T-helper 1 cell treated with Interleukin-12 subunit alpha and Interleukin-12 subunit beta and Interleukin-4 antibody, amounts not matched to agents 30 ng/mL and 1 ng/mL, for 36 hours (primary cell): ENCODE results near the gene INTS2. TPM values are rescaled to one million over a fixed set of nuclear protein-coding genes. Genes with fewer than 3 reads are reported as not detected.
"Not testable (repeated sequence)": the region's sequence is repeated elsewhere in the genome, so short reads cannot be mapped to it uniquely, and the experiment has no call there.

Experiments used
- intact Hi-C: fragments of 100-400 bp; cut with micrococcal nuclease; formaldehyde crosslinking; loops from one replicate; pipeline ENCODE4 v1.15.1; 2024
- total RNA-seq: library from RNA; stranded (reverse); gene quantifications from 2 replicates; pipeline ENCODE4 v1.2.3, GENCODE V29; 2022

INTS2 gene
- total RNA-seq, 1 donor from 2014 or later, result 21.5 TPM

DNA sequence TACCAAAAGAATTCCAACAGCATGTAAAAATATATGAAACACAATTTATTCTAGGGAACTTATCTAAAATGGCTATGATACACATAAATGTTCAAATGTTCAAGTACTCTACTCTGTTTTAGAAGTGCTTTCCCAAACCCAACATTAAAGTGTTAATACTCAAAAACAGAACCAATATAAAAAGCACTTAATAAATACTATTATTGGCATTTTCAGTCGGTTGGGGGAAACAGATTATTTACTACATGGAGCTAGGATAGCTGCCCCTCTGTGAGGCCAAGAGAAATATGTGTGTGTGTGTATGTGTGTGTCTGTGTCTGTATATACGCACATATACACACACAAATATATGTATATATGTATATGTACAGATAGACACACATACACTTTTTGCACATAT, 32.4 kb downstream of the INTS2 start:
- intact Hi-C loops, result no loop called here

DNA sequence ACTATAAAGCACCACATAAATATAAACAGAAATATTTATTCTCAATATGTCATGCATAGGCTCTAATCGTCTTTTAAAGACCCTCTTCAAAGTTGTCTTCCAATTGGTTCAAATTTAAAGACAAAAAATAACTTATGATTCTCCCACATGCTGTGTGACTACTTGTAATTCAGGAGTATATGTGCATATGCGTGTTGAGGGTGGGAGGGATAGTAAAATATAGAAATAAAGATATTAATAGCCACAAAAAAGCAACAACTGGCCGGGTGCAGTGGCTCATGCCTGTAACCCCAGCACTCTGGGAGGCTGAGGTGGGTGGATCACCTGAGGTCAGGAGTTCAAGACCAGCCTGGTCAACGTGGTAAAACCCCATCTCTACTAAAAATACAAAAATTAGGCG, 33.5 kb downstream of the INTS2 start:
- intact Hi-C loops, result not testable (repeated sequence)

- intact Hi-C loops, result not testable (repeated sequence)
Measured at GRCh38 chr17:61887733-61888132, 40.0 kb downstream of the INTS2 start.

DNA sequence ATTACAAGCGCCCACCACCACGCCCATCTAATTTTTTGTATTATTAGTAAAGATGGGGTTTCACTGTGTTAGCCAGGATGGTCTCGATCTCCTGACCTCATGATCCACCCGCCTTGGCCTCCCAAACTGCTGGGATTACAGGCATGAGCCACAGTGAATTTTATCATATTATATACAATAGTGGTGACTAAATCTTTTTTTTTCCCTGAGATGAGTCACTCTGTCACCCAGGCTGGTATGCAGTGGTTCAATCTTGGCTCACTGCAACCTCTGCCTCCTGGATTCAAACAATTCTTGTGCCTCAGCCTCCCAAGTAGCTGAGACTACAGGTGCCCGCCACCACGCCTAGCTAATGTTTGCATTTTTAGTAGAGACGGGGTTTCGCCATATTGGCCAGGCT, 41.9 kb downstream of the INTS2 start:
- intact Hi-C loops, result not testable (repeated sequence)

DNA sequence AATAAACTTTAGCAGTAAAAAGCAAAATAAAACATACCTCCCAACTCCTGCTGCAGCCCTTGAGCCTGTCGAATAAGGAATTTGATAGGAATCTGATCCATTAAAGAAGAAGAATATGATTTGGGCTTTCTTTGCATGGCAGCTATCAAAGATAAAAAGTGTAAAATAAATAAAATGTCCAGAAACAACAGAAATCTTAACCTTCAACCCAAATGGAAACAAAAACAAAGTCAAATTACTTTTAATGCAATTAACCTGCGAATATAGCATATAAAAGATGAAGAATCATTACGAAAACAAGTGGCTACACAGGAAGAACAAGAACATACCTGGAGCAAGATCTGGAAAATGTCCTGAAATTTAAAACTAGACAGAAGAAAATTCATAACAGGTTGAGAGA, 42.9 kb downstream of the INTS2 start:
- intact Hi-C loops, result no loop called here

DNA sequence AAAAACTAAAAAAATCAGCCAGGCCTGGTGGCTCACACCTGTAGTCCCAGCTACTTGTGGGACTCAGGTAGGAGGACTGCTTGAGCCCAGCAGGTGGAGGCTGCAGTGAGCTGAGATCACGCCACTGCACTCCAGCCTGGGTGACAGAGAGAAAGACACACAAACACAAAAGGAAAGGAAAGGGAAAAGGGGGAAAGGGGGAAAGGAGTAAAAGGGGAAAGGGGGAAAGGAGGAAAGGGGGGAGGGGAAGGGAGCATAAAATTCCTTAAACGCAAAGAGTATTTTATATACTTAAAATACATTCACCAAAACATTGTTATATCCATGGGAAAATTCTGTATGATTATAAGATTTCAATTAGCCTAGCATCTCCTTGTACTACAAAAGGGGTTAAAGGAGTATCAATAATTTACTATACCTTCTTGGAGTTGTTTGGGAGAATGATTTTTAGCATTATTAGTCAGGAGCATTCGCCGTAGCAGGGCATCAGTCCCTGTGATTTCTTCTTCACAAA, 47.1 kb downstream of the INTS2 start:
- intact Hi-C loops, result no loop called here

GRCh38 chr17:61878984-61879612, 48.7 kb downstream of the INTS2 start:
- intact Hi-C loops, result no loop called here

DNA sequence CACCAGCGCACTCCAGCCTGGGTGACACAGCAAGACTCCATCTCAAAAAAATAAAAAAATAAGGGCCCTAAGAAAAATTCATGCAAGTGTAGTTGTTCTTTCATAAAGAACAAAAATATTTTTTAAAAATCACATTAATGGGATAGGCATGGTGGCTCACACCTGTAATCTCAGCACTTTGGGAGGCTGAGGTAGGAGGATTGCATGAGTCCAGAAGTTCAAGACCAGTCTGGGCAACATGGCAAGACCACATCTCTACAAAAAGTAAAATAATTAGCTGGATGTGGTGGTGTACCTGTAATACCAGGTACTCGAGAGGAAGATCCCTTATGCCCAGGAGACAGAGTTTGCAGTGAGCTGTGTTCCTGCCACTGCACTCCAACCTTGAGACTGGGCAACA, 49.3 kb downstream of the INTS2 start:
- intact Hi-C loops, result no loop called here

DNA sequence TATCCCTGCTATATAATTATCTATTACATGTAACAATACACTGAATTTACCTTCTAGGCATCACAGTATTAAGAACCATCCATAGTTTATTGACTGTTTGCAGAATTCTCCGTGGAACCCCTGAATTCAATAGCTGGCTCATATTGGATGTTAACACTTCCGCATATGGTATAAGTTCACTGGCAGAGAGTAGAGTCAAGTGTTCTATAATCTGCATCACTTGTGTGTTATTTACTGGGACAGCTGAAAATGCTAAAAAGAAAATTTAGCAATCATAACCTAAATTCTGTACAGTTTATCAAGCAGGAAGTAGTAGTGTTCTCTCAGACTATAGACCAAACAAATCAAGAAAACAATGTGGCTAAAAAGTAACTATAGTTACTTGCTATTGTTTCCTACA, 49.9 kb downstream of the INTS2 start:
- intact Hi-C loops, result no loop called here

GRCh38 chr17:61875804-61876203, 52.0 kb downstream of the INTS2 start:
- intact Hi-C loops, result no loop called here

DNA sequence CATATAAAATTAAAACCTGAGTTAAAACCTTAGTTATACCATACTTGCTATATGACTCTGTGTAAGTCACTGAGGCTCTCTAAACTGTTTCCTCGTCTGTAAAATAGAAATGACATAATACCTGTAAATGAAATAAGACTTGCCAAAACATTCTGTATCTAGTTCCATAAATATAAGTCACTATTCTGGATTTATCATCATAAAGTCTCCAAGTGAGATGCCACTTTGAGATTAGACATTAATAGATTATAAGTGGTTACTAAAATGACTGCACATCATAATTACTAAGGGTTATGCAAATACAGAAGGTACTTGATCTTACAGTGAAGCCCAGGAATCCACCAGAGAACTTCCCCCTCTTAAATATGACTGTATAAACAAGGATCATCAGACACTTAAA, 52.5 kb downstream of the INTS2 start:
- intact Hi-C loops, result no loop called here

DNA sequence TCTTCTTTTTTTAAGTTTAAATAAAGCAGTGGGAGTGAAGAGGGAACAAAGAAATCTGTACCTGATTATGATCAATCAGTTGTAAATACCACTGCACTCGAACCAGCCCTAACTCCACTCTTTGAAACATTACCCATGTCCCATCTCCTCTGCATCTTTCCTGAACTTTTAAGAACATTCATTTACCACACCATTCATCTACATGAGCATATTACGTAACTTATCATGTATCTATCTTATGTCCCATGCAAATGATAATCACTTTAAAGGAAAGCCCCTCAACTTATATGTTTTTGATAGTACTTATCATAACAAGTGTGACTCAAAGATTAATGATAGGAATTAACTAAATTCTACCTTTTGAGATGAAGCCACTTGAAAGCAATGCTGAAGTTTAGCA, 53.7 kb downstream of the INTS2 start:
- intact Hi-C loops, result no loop called here

DNA sequence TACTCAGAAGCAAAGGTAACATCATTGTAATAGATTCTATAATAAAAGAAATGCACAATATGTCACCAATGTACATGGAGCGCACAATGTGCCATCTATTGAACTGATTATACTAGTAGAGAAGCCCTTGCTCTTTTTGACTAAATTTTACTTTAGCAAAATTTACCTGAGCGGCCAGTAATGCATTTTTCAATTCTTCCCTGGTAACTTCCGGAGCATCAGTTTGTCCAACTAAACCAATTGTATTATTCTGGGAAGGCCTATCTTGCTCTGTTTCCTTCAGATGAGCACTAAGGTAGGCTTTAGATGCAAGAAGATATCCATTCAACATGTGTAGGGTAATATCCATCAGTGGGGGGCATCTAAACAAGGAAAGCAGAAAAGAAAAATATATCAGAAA, 55.7 kb downstream of the INTS2 start:
- intact Hi-C loops, result no loop called here

DNA sequence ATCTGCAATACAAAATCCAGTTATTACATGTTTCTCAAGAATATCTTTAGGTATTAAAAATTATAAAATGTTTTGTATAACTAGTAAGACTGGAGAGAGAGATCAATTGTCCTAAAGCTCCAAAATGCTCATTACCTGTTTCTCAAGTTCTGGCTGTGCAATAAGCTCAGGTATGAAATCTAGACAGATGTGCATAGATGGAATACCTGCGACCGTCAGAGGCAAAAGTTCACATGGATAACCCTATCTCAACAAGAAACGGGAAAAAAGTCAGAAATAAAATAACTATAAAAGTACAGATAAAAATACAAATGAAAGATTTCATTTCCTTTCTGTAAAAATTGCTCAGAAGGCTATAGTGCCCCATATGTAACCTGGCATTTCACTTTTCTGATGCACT, 58.6 kb downstream of the INTS2 start:
- intact Hi-C loops, result loop anchor here (10.0 kb wide), 1 partner anchor 1096 kb away; the partner anchor contains the start of gene TANC2

DNA sequence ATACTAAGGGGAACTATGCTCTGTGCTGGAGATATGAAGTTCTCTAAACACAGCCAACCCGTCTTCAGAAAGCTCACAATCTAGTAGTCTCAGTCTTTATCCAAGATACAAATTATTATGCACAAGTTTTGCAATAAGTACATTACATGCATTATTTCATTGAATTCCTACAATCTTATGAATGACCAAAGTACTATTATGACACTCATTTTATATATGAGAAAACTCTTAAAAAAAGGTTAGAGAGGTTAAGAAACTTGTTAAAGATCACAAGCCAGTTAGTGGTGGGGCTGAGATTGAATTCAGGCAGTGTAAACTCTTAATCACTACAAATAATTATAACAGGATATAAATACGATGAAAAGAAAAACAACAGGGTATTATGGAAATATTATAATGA, 59.7 kb downstream of the INTS2 start:
- intact Hi-C loops, result loop anchor here (10.0 kb wide), 1 partner anchor 1097 kb away; the partner anchor contains the start of gene TANC2

- intact Hi-C loops, result loop anchor here (10.0 kb wide), 1 partner anchor 1098 kb away; the partner anchor contains the start of gene TANC2
Measured at GRCh38 chr17:61867033-61867432, 60.7 kb downstream of the INTS2 start.

DNA sequence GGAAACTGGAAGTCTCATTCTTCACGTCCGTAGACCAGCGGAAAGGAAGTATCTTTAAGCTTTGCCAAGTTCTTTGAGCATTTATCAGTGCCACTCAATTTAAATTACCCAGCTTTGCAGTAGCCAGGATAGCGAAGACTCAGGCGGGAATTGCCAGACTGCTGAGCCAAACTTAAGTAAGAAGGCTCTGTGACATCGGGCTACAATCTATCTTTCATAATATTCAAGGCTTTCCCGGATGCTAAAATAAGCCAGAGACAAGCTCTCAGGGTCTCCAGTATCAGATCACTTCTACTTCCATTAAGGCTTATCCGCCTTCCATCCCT, 64.0 kb downstream of the INTS2 start:
- intact Hi-C loops, result loop anchor here (1.0 to 10.0 kb wide), 9 partner anchors 39 to 1879 kb away; partner anchors contain the start of genes APPBP2, BCAS3, METTL2A and STRADA

- intact Hi-C loops, result loop anchor here (1.0 to 10.0 kb wide), 10 partner anchors 39 to 1879 kb away; partner anchors contain the start of genes APPBP2, BCAS3, METTL2A and STRADA
Measured at GRCh38 chr17:61862975-61863800, 64.6 kb downstream of the INTS2 start, which contains the start of gene BRIP1. TSS of gene BRIP1 (minus strand) at chr17:61863528. CDS start at chr17:61861539, 1,989 bp downstream.

GRCh38 chr17:61862105-61862574, 65.6 kb downstream of the INTS2 start:
- intact Hi-C loops, result loop anchor here (1.0 to 10.0 kb wide), 6 partner anchors 40 to 1880 kb away; partner anchors contain the start of genes BCAS3, METTL2A, STRADA and TANC2

DNA sequence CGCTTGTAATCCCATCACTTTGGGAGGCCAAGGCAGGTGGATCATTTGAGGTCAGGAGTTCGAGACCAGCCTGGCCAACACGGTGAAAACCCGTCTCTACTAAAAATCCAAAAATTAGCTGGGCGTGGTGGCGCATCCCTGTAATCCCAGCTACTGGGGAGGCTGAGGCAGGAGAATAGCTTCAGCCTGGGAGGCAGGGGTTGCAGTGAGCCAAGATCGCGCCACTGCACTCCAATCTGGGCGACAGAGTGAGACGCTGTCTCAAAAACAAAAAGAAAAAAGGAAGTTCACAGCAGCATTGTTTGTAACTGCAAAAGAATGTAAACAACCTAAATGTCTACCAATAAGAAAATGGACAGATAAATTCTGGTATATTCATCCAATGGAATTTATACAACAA, 67.4 kb downstream of the INTS2 start:
- intact Hi-C loops, result loop anchor here (5.0 to 10.0 kb wide), 4 partner anchors 42 to 1882 kb away; partner anchors contain the start of genes METTL2A, STRADA and TANC2

- intact Hi-C loops, result no loop called here
Measured at GRCh38 chr17:61856035-61856434, 71.7 kb downstream of the INTS2 start.

DNA sequence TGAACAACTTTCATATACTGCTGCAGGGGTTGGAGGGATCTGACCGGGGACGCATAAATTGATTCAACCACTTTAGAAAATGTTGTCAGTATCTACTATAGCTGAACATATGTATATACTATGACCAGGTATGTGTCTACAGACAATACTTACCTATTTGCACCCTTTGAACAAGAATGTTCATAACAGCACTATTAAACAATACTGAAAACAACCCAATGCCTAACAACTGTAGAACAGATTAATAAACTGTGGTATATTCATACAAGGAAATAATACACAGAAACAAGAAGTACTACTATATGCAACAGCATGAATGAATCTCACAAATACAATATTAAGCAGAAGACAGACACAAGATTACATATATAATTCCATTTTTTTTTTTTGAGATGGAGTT, 74.9 kb downstream of the INTS2 start:
- intact Hi-C loops, result no loop called here
